GM18505 (cell line): ENCODE results near the gene SLC9A9.
A peak's percentile ranks its signal among the peaks of the same experiment; 100 is the strongest.

ENCODE experiments used
- ATAC-seq: cut with Tn5 transposase; IDR thresholded peaks from one replicate; pipeline ENCODE4 v1.9.1; 2021; ENCODE audit not compliant: unreplicated experiment
- POLR2A ChIP-seq: IDR thresholded peaks from 4 replicates; pipeline ENCODE4 v1.6.1; 2011; ENCODE audit warnings: borderline replicate concordance; ENCODE audit not compliant: insufficient read depth, insufficient read length; ENCODE audit errors: extremely low read depth

SLC9A9 gene

GRCh38 chr3:143605233-143605950 is 242.9 kb downstream of the SLC9A9 start:
- no peak for TF ChIP-seq POLR2A
- no peak for ATAC-seq

DNA sequence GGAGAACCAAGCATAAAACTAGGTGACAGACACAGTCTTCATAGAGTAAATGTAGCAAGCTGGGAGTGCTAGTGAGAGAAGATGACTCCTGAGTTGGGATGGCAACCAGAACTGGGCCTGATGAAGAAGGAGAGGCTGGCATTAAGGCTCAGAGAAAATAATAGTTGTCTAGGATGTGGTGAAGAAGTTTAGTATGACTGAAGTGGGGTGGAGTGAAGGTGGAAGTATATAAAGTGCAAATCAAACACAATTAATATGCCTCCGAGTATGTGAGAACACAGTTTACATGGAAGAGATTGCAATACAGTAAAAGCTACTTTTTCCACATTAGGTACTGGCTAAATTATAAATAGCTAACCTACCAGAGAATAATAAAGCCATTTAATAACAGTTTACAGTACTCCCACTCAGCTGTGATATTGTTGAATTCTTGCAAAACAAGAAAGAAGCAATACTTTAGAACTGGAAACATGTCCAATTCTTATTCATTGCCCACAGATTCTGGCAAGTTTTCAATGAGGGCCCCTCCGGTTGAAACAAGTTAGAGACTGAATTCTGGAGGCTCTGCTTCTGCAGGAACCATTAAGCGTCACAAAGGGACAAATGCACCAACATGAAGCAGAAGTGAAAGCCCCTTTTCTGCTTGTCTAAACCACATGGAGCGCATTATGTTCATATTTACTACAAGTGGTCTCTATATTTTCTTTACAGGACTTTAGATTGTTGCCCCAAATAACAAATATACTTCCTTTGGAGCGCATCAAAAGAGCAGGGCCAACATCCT is 243.7 kb downstream of the SLC9A9 start:
- TF ChIP-seq POLR2A = no peak
- ATAC-seq = peak; percentile 68

GRCh38 chr3:143603774-143604173 is 244.5 kb downstream of the SLC9A9 start:
- TF ChIP-seq POLR2A = no peak
- ATAC-seq = no peak

DNA sequence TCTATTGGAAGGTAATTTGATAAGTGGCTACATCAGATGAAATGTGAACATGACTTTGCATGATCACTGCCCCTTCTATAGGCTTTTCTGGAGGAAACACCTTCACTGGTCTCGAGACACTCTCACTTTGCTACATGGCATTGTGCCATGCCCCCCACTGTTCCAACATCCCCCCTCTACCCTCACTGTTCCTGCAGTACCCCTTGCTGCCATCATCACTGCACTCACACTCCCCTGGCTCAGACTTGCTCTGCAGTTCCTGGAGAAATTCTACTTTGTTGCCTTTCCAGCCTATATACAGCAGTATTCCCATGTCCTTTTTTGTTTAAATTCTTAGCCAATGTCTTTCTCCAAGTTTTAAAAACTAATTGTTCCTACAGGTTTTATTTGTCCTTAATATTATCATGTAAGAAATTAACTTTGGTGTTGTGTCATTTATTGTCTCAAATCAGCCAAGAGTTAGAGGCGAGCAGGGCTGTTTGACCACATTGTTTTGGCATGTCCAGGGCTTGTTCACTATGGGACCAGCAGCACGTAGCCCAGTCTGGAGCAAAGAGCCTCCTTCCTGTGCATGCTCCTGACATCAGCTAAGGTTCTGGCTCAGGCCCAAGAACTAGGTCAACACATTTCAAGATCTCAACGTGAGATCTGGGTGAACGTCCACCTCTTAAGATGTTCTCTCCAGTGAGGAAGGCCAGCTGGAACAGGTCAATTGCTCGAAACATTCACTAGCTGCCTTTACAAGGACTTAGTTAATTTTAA is 246.4 kb downstream of the SLC9A9 start:
- no peak for ATAC-seq
- TF ChIP-seq POLR2A = no peak

DNA sequence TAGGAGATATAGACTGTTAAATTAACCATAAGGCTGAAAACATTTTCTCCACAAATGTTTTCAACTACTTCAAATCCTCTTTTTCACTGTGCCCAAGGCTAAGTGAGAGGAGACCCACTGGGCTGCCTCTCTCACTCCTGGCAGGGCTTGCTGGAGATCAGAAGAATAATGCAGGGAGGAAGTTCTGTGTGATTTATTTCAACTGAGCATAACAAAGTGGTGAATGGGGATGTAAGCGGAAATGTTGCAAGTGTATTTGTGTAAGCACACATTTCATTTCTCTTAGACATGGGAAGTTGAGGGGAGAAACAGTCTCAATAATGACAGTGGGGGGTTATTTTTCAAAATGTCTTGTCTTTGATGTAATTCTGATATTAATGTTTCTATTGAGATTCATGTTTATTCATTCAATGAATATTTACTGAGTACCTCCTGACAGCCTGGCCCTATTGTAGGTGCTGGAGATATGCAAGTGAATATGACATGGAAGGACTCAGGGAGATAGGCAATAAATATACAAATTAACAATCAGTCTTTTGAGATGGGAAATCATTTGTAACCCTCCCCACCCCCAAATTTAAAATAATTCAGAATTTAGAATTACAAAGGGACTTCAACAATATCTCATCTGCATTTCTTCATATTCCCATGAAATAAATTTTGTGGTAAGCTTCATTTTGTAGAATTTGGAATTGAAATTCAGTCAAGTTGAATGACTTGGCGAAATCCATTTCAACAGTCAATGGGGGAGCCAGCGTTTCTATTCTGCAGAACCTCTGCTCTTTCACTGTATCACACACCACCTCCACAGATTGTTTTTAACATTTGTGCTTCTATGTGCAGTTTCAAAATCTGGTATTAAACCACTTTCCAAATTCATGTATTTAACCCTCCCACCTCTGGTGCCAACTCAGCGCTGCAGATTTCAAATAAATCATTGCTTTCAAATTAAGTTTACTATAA is 247.2 kb downstream of the SLC9A9 start:
- no peak for ATAC-seq
- TF ChIP-seq POLR2A = no peak

GRCh38 chr3:143597774-143598652 is 250.3 kb downstream of the SLC9A9 start:
- no peak for ATAC-seq
- no peak for TF ChIP-seq POLR2A

GRCh38 chr3:143596957-143597642 is 251.2 kb downstream of the SLC9A9 start:
- TF ChIP-seq POLR2A = no peak
- no peak for ATAC-seq

GRCh38 chr3:143595456-143596077 is 252.7 kb downstream of the SLC9A9 start:
- no peak for TF ChIP-seq POLR2A
- peak; percentile 98 for ATAC-seq

GRCh38 chr3:143594206-143594605 is 254.1 kb downstream of the SLC9A9 start:
- no peak for ATAC-seq
- no peak for TF ChIP-seq POLR2A

GRCh38 chr3:143590660-143591059 is 257.6 kb downstream of the SLC9A9 start:
- no peak for ATAC-seq
- no peak for TF ChIP-seq POLR2A

DNA sequence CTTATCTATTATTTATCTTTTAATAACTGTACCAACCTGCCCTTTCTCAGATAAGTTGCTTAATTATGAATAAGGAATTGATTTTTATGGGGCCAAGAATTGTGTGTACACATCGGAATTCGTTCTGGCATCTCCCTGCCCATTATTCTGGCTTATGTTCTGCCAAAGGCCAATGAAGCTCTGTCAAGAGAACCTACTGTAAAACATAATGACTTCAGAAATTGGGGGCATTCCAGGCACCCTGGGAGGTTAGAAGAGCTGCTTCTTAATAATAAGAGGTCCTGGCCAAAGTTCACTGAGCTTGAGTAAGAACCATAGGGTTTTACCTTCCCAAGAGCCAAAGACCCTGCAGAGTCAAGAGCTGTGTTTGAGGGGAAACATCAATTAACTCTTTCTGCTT is 261.7 kb downstream of the SLC9A9 start:
- ATAC-seq = no peak
- TF ChIP-seq POLR2A = no peak

GRCh38 chr3:143585720-143586456 is 262.4 kb downstream of the SLC9A9 start:
- no peak for ATAC-seq
- no peak for TF ChIP-seq POLR2A
